Neural progenitor cell (in vitro differentiated cells): ENCODE results near the gene REM2.

ENCODE experiments used
- EZH2 ChIP-seq: fragments of 200-600 bp; sonication (generic); IDR thresholded peaks from 2 replicates; pipeline ENCODE4 v1.6.1; 2017; ENCODE audit warnings: antibody characterized with exemption, mild to moderate bottlenecking, moderate library complexity
- TF ChIP-seq, protein P1 (sequence below): fragments of 200-600 bp; sonication (generic); IDR thresholded peaks from 2 replicates; pipeline ENCODE4 v1.5.1; 2017; ENCODE audit warnings: antibody characterized with exemption, mild to moderate bottlenecking

DNA sequence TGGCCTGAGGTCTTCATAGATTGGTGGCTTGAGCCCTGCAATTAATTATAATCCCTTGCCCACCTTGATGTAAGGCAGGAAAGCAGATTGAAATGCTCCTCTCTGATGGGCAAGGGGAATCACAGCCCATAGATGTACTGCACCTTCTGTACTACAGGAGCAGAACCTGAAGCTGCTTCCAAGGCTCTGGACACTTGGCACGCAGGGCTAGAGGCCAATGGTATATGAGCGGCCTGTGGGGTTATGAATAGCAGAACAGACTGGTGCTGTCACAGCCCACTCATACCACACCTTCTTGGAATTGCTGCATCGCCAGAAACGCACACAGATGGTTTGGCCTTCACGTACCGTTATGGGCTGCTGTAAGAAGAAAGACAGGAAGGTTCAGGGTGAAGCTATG lies 37.7 kb downstream of the REM2 start:
- TF ChIP-seq EZH2 = no peak
- TF ChIP-seq, protein P1, sequence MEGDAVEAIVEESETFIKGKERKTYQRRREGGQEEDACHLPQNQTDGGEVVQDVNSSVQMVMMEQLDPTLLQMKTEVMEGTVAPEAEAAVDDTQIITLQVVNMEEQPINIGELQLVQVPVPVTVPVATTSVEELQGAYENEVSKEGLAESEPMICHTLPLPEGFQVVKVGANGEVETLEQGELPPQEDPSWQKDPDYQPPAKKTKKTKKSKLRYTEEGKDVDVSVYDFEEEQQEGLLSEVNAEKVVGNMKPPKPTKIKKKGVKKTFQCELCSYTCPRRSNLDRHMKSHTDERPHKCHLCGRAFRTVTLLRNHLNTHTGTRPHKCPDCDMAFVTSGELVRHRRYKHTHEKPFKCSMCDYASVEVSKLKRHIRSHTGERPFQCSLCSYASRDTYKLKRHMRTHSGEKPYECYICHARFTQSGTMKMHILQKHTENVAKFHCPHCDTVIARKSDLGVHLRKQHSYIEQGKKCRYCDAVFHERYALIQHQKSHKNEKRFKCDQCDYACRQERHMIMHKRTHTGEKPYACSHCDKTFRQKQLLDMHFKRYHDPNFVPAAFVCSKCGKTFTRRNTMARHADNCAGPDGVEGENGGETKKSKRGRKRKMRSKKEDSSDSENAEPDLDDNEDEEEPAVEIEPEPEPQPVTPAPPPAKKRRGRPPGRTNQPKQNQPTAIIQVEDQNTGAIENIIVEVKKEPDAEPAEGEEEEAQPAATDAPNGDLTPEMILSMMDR = no peak
